Endothelial cell of umbilical vein (primary cell): ENCODE measurements around the gene LRCOL1. TPM values are rescaled to one million over a fixed set of nuclear protein-coding genes. Genes with fewer than 3 reads are reported as not detected.

Experiments
- BruUV-seq: library from RNA; stranded (reverse); fragments of 400-500 nt; replicated peaks from 2 replicates; lab custom pipeline; 2021; lab: Mats Ljungman, UMichigan
- CTCF ChIA-PET: fragments of 300-600, 350-600 bp; sonication (Branson Sonifier 250); formaldehyde crosslinking; loops from one replicate; lab custom pipeline; 2021; ENCODE audit warnings: antibody characterized with exemption, inconsistent platforms; lab: Charles Lee
- POLR2A ChIA-PET: fragments of 300-600, 350-600 bp; sonication (Branson Sonifier 250); formaldehyde crosslinking; loops from one replicate; lab custom pipeline; 2021; ENCODE audit warnings: antibody characterized with exemption, inconsistent platforms; lab: Charles Lee
- DNase-seq: peaks from one replicate; pipeline ENCODE4 v3.0.0-alpha.2; 2011; ENCODE audit warnings: low read depth, low spot score
- FAIRE-seq: peaks from 2 replicates; lab custom pipeline; 2011; peaks lifted over from hg19 to GRCh38; lab: Jason Lieb, UNC
- H2AFZ ChIP-seq: 2 replicates; pipeline ENCODE4 v1.6.0; 2012; ENCODE audit warnings: low read depth, low read length, control low read depth, inconsistent platforms
- H3K27ac ChIP-seq: 2 replicates; pipeline ENCODE4 v1.5.1; 2011; ENCODE audit warnings: low read depth, mild to moderate bottlenecking, control low read depth, low read length, moderate library complexity; ENCODE audit not compliant: insufficient read depth
- H3K27me3 ChIP-seq, 2 experiments: 2 replicates each; pipeline versions ENCODE4 v1.6.0 to v1.6.1; 2011; ENCODE audit warnings: low read length in 2 of 2, mixed read lengths in 1 of 2; ENCODE audit not compliant: control insufficient read depth in 2 of 2, insufficient read depth in 2 of 2
- H3K36me3 ChIP-seq, 2 experiments: 2 replicates in 1 of 2; 3 replicates in 1 of 2; pipeline ENCODE4 v1.5.1; 2011; ENCODE audit warnings: low read length in 2 of 2, mild to moderate bottlenecking in 1 of 2, moderate library complexity in 1 of 2; ENCODE audit not compliant: control insufficient read depth in 2 of 2, insufficient read depth in 2 of 2; ENCODE audit errors: extremely low read depth in 1 of 2
- H3K4me1 ChIP-seq: 3 replicates; pipeline ENCODE4 v1.5.1; 2011; ENCODE audit warnings: mild to moderate bottlenecking, low read length; ENCODE audit not compliant: control insufficient read depth, insufficient read depth; ENCODE audit errors: extremely low read depth
- H3K4me2 ChIP-seq: 2 replicates; pipeline ENCODE4 v1.6.1; 2011; ENCODE audit warnings: low read length, control low read depth, mixed read lengths; ENCODE audit not compliant: insufficient read depth
- H3K4me3 ChIP-seq, 3 experiments: fragments of 200-600 bp in 1 of 3; sonication (generic), shearing (Covaris generic) in 1 of 3; replicated peaks in 1 of 3; 2 replicates each; pipeline ENCODE4 v1.5.1; 2011 to 2016; ENCODE audit warnings: control low read depth in 3 of 3, low read length in 3 of 3, mild to moderate bottlenecking in 2 of 3, inconsistent platforms in 1 of 3, low read depth in 1 of 3, moderate library complexity in 1 of 3; ENCODE audit not compliant: insufficient read depth in 1 of 3
- H3K79me2 ChIP-seq: 2 replicates; pipeline ENCODE4 v1.6.0; 2012; ENCODE audit warnings: low read length, inconsistent platforms; ENCODE audit not compliant: control insufficient read depth, insufficient read depth
- H3K9ac ChIP-seq: replicated peaks from 2 replicates; pipeline ENCODE3; 2011; ENCODE audit warnings: low read length, control low read depth; ENCODE audit not compliant: insufficient read depth; ENCODE audit errors: extremely low read depth
- H3K9me1 ChIP-seq: replicated peaks from 3 replicates; pipeline ENCODE4 v1.6.0; 2011; ENCODE audit warnings: mild to moderate bottlenecking, low read length; ENCODE audit not compliant: control insufficient read depth, insufficient read depth; ENCODE audit errors: extremely low read depth
- H3K9me3 ChIP-seq: replicated peaks from 2 replicates; pipeline ENCODE4 v1.5.1; 2012; ENCODE audit warnings: low read length, inconsistent platforms; ENCODE audit not compliant: control insufficient read depth, insufficient read depth
- H4K20me1 ChIP-seq: replicated peaks from 2 replicates; pipeline ENCODE3; 2011; ENCODE audit warnings: mild to moderate bottlenecking, low read length; ENCODE audit not compliant: control insufficient read depth, insufficient read depth; ENCODE audit errors: extremely low read depth
- CTCF ChIP-seq, 2 donors: IDR thresholded peaks; 1 replicate in 1 of 2; 2 replicates in 1 of 2; pipeline ENCODE4 v1.5.1; 2011; ENCODE audit warnings: low read length in 2 of 2, mild to moderate bottlenecking in 2 of 2, moderate library complexity in 2 of 2, control low read depth in 1 of 2, inconsistent platforms in 1 of 2, low read depth in 1 of 2; ENCODE audit not compliant: insufficient read depth in 1 of 2; ENCODE audit errors: extremely low read depth in 1 of 2
- EZH2 ChIP-seq: IDR thresholded peaks from 2 replicates; pipeline ENCODE4 v1.6.1; 2012; ENCODE audit warnings: borderline replicate concordance, low read depth, mild to moderate bottlenecking, moderate library complexity, low read length, inconsistent platforms; ENCODE audit not compliant: severe bottlenecking
- FOS ChIP-seq: IDR thresholded peaks from 2 replicates; pipeline ENCODE4 v1.6.1; 2011; ENCODE audit warnings: mild to moderate bottlenecking, low read length, moderate library complexity, borderline replicate concordance; ENCODE audit not compliant: insufficient read depth
- GATA2 ChIP-seq: IDR thresholded peaks from 2 replicates; pipeline ENCODE4 v1.7.0; 2011; ENCODE audit warnings: low read depth, mild to moderate bottlenecking, moderate library complexity, mixed read lengths, low read length; ENCODE audit not compliant: insufficient read length, insufficient read depth
- JUN ChIP-seq: IDR thresholded peaks from 2 replicates; pipeline ENCODE4 v1.6.1; 2011; ENCODE audit warnings: borderline replicate concordance, low read depth; ENCODE audit not compliant: insufficient read length, insufficient read depth
- MAX ChIP-seq: IDR thresholded peaks from 2 replicates; pipeline ENCODE4 v1.6.1; 2011; ENCODE audit not compliant: insufficient read depth, insufficient read length
- MYC ChIP-seq: IDR thresholded peaks from one replicate; pipeline ENCODE4 v1.6.1; 2011; ENCODE audit warnings: mild to moderate bottlenecking, low read depth, low read length
- POLR2A ChIP-seq: IDR thresholded peaks from 2 replicates; pipeline ENCODE4 v1.6.1; 2012; ENCODE audit warnings: low read depth, mild to moderate bottlenecking, control low read depth, low read length
- POLR2AphosphoS5 ChIP-seq: IDR thresholded peaks from 2 replicates; pipeline ENCODE4 v1.6.1; 2012; ENCODE audit warnings: low read depth, mild to moderate bottlenecking, control low read depth, low read length, moderate library complexity; ENCODE audit not compliant: insufficient read depth
- dilution Hi-C: fragments of 300-500 bp; cut with MboI; formaldehyde crosslinking; loops from one replicate; pipeline ENCODE4 v1.15.0; 2019; ENCODE audit warnings: low sequenced_read_pairs; ENCODE audit not compliant: extremely low pct_ligation_motif_present
- intact Hi-C: fragments of 100-400 bp; cut with micrococcal nuclease; formaldehyde crosslinking; loops from one replicate; pipeline ENCODE4 v1.10.0; 2022
- polyA plus RNA-seq, 4 experiments: library from polyadenylated mRNA; depleted of rRNA in 3 of 4; stranded (reverse) in 3 of 4; unstranded in 1 of 4; fragments of >200 nt; gene quantifications; 2 replicates each; pipeline versions ENCODE4 v1.2.1 to v1.2.3, GENCODE V29; 2011 to 2012; ENCODE audit warnings: missing spikeins in 1 of 4
- total RNA-seq: library from RNA; stranded (reverse); gene quantifications from 2 replicates; pipeline ENCODE4 v1.2.3, GENCODE V29; 2021

The LRCOL1 gene
- total and polyA plus RNA-seq, 2 donors (not counting 3 experiments of a cell fraction or from before 2014, with no cell fraction given), result 1.2 to 1.5 TPM

GRCh38 chr12:132620113-132620898, 9.9 kb upstream of the LRCOL1 start:
- Histone ChIP-seq H3K27me3 (peaks cover 26 to 33% of the 10 kb centered on the region in 2 experiments), H3K4me1 (no peaks in the 10 kb centered on the region), H3K79me2 (no peaks in the 10 kb centered on the region), H3K9ac (no peak overlapping the region), H3K9me3 (peaks cover 3% of the 10 kb centered on the region), H3K27ac (no peak overlapping the region), H3K4me2 (no peak overlapping the region), H4K20me1 (no peaks in the 10 kb centered on the region), H3K36me3 (peaks cover 0 to 6% of the 10 kb centered on the region in 2 experiments), H3K9me1 (no peaks in the 10 kb centered on the region), H3K4me3 (no peak overlapping the region), H2AFZ (no peak overlapping the region)
- BruUV-seq, result no TSS peak
- intact Hi-C loops (no loop called here), dilution Hi-C loops (no loop called here)
- no peak for TF ChIP-seq CTCF (IDR thresholded peaks at IDR 0.05; ENCODE audit: extremely low read depth in 1 of 2, insufficient read depth in 1 of 2, low read depth in 1 of 2, low read length in 2 of 2)
- no peak for TF ChIP-seq POLR2AphosphoS5
- TF ChIP-seq POLR2A, result no peak
- TF ChIP-seq MAX, result no peak
- TF ChIP-seq MYC, result no peak
- no peak for TF ChIP-seq EZH2
- TF ChIP-seq GATA2, result no peak
- TF ChIP-seq JUN, result no peak
- TF ChIP-seq FOS, result no peak
- FAIRE-seq (no peak), DNase-seq (no peak)
- CTCF ChIA-PET, result no interaction called here
- POLR2A ChIA-PET, result no interaction called here
